GM21737 (cell line): Measurements from ENCODE around the gene FSCN2.

ENCODE experiments used
- ATAC-seq: cut with Tn5 transposase; IDR thresholded peaks from one replicate; pipeline ENCODE4 v1.9.1; 2021; ENCODE audit warnings: mild to moderate bottlenecking, moderate library complexity; ENCODE audit not compliant: unreplicated experiment

Gene FSCN2

DNA sequence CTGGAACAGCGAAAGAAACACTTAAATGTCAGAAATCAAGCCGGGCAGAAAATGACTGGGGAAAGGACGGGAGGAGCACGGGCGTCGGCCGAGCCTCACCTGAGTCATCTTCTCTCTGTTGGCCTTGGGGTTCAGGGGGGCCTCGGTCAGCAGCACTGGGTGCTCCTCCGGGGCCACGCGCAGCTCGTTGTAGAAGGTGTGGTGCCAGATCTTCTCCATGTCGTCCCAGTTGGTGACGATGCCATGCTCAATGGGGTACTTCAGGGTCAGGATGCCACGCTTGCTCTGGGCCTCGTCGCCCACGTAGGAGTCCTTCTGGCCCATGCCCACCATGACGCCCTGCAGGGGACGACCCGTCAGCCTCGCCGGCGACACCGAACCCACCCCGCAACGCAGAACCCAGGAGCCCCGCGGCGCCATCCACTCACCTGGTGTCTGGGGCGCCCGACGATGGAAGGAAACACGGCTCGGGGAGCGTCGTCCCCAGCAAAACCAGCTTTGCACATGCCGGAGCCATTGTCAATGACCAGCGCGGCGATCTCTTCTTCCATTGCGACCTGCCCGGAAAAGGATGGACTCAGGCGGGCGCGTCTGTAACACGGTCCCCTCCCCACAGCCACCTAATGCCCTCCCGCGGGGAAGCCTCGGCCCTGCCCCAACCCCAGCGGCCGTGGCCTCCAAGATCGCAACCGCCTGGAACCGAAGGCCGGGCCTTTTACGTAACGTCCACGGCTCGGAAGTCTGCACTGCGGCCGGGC is 16.2 kb upstream of the FSCN2 start:
- no peak for ATAC-seq

DNA sequence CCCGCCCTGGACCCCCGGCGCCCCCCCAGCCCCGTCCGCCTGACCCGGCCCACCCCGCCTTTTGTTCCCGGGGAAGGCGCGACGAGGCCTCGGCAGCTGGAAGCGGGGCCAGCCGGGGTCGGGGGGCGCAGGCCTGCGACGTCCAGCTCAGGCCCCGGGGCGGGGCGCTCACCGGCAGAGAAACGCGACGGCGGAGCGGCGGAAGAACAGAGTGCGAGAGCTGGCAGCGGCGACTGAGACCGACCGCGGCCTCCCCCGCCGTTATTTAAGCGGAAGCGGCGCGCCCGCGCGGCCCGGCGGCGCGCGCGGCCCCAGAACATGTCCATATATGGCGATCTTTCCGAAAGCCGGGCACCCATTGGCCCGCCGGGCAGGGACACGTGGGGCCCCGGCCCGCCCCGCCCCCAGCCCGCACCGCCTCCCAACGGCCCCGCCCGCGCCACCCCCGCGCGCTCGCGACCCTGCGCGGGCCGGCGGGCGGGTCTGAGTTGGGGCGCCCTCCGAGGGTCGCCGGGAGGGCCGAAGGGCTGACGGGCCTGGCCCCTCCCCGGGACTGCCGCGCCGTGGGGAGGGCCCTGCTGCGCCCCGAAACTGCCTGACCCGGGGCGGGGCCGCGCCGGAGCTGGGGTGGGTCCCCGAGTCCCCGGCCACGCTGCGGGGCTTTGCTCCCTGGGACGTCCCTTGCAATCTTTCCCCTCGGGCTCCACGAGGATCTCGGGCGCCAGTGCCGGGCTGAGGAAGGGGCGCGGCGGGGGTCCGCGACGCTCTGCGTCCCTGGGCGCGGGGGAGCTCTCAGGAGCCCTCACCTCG is 15.4 kb upstream of the FSCN2 start, which contains the start of gene ACTG1:
Gene ACTG1 (minus strand): TSS at position 238 of the 810 bp plus-strand sequence. CDS start 445 bp downstream, outside the sequence.
- ATAC-seq = peak; percentile 44

DNA sequence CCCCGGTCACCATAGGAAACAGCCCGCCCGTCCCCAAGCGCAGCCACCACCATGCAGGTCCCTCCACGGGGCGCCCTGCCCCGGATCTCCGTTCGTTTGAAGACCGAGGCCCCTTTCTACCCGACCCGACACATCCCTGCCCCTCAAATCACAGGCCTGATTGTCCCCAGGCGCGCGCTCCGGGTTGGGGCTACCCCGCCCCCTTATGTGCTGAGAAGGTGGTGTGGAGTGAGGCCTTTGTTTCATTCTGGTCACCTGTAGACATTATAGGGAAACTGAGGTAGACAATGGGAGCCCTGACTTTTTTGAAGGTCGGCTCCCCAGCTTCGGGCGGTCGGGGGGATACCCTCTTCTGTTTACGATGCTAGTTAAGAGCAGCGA is 14.8 kb upstream of the FSCN2 start:
- ATAC-seq = peak; percentile 9

DNA sequence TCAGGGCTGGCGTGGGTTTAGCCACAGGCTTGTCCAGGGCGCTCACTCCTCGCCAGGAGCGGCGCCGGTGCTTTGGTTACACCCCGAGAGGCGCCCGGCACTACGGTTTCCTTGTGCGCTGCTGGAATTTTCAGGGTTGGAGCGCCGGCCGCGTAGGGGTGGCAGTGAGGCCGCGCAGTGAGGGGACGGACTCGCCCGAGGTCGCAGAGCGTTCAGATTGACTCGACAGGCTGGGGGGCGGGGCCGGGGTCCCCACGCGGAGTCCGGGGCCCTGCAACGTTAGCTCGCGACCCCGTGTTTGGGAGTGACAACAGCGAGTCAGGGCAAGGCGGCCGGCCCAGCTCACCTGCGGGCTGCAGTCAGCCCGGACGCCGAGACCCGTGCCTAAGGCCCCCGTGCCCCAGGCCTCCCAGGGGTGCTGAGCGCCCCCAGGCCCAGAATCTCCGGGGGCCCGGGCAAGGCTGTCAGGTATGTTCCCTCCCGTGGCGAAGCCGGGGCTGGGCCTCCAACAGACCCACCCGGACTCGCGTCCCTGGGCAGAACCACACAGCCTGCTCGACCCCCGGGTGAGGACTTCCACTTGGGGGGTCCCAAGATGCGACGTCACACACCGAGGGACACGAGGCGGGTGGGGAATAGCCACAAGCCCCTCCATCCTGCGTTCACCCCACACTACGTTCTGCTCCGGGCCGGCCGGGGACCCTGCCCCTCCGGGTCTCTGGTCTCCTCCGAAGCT is 14.3 kb upstream of the FSCN2 start:
- no peak for ATAC-seq

DNA sequence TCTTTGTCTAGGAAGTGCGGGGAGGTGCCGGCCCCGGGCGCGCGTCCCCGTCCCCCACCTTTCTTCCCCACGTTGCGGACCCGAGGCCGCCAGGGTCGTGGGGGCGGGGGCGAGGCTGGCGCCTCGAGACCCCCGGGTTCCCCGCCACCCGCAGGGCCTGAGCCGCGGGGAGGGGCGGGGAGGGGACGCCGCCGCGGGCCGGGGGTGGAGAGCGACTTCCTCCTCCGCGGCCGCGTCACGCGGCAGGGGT is 13.8 kb upstream of the FSCN2 start:
- no peak for ATAC-seq

DNA sequence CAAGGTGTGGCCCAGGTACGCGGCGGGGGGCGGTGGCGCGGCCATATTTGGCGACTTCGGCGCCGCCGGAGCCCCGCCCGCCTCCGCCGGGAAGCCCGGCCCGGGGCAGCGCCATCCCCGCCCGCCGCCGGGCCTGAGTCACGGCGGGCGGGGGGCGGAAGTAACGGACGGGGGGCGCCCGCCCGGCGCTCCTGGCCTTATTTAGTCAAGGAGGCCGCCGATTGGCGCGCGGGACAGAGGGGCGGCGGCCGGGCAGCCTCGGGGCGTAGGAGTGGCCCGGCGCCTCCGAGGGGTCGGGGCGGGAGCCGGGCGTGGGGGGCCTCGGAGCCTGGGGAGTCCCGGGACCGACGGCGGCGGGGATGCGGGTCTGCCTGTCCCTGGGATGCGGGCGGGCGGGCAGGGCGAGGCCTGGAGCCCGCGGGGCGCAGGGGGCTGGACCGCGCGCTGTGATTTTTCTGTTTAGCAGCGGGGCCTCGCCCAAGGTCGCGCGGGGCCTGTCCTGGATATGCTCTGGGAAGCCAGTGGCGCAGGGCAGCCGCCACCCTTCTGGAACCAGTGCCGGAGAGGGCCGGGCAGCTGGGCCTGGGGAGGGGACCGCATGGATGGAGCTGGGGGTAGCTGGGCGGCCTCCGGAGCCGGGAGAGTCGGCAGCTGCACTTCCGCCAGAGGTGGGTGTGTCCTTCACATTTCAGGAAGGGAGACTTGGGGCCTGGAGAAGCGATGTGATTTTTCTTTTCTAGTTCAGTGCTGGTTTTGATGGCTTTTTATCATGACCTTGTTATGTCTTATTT is 13.2 kb upstream of the FSCN2 start:
- peak; percentile 12 for ATAC-seq

DNA sequence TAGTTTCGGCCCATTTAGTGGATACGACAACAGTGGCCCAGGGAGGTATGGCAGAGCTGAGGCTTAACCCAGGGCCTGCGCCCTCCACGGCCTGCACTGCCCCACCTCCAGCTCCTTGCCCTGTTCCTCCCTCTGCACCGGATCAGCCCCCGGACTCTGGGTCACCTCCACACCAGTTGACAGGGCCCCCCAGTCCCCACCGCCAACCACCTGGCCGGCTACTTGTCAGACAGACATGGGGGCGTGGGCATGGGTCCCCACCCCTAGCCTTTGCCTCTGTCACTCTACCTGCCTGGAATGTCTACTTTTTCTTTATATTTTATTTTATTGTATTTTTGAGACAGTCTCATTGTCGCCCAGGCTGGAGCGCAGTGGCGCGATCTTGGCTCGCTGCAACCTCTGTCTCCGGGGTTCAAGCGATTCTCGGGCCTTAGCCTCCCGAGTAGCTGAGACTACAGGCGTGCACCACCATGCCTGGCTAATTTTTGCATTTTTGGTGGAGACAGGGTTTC is 12.6 kb upstream of the FSCN2 start:
- ATAC-seq = no peak

DNA sequence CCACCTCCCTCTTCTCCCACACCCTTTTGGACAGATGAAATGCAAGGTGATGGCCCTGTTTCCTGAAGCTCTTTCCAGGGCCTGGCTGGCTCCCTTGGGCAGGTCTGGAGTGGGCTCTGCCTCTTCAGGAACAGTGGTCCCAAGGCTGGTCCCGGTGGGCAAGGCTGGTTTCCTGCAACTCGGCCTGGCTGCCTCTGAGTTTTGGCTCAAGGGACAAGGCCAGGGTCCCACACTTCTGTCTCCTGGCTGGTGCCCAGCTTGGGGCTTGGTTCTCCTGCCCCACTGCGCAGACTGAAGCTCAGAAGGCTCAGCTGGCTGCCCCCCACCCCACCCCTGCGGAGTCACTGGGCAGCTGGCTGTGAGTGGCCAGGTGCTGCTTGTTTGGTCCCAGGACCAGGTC is 11.7 kb upstream of the FSCN2 start:
- ATAC-seq = no peak

DNA sequence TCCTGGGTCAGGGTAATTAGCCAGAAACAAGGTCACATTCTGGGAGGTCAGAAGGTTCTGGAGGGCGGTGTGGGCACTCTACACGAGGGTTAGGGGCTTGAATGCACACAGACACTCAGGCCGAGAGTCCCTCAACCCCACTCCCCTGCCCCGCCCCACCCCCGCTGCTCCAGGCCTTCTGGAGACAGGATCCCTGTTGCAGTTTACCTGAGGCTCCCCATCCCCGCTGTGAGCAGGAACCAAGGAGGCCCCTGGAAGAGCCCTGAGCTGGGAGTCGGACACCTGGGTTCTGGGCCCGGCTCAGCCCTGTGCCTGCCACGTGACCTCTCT is 11.2 kb upstream of the FSCN2 start:
- ATAC-seq = no peak

DNA sequence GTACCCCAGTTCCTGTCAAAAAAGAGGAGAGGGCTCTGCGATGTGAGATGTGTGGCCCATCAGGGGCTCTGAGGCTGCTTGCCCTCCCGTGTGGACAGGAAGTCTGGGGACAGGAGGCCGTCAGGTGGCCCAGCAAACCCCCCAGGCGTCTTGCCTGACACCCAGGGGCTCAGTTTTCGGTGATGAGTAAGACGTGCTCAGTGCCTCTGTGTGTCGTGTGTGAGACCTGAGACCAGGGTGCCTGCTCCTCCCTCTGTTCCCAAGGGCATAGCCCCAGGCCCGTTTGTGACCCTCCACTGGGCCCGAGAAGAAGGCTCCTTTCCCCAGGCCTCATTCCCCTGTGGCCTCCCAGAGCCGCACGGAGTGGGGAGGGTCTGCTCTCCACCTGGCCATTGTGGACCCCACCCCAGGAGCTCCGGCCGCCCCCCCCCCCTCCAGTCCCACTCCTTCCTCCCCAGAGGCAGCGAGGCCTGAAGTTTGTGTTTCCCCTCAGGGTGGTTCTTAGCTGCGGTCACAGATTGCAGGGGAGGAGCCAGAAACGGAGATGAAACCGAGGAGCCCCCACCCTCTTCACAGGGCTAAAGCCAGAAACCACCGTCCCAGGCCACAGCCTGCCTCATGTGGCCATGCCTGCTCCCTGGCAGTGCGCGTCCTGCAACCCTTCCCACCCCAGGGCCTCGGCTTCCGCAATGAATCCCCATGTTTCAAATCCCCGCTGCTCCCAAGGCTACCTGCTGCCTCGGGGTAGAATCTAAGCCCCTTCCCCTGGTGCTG is 10.7 kb upstream of the FSCN2 start:
- peak; percentile 29 for ATAC-seq

DNA sequence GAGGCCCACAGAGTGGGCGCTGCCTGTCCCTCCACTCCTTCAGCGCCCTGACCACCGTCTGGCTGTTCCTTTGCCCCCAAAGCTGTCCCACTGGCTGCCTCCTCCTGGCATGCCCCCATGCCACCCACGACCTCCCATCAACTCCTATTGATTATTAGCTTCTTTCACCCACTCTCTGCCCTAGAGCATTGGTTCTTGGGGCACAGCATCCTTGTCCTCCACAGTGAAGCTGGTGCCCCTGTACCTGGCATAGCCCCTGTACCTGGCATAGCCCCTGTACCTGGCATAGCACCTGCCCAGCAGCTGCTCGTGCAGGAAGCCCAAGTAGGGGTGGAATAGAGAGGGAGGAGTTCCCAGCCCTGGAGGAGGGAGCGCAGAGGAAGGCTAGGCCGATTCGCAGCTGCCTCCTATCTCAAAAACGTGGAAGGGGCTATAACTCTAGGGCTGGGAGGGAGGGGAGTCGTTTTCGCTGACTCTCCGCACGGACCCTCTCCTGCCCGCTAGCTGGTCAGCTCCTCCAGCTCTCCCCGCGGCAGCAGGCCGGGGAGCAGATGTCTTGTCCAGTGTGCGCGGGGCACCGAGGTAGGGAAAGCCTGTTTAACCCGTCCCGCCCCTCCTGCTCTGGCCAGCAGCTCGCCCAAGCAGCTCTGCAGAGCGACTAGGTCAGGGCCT is 9.9 kb upstream of the FSCN2 start:
- ATAC-seq = no peak

DNA sequence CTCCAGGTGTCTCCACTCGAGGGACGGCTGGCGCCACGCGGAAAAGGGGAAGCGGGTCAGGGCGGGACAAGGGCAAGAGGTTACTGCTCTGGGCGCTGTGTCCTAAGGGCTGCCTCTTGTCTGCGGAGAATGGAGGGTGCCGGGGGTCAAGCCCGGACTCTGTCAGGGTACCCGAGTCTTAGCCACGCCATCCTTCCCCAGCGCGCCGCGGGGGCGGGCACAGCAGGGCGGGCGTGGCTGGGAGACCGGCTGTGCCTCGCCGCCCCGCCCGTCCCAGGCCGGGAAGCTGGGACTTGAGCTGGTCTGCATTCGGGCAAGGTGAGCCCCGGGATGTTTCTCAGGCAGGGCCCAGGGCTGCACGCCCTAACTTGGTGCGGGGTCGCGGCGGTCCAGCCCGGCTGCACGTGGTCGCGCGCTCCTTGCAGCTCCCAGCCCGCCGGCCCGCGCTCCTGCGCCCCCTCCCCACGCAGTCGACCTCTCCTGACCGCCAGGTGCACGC is 9.3 kb upstream of the FSCN2 start:
- ATAC-seq = no peak

DNA sequence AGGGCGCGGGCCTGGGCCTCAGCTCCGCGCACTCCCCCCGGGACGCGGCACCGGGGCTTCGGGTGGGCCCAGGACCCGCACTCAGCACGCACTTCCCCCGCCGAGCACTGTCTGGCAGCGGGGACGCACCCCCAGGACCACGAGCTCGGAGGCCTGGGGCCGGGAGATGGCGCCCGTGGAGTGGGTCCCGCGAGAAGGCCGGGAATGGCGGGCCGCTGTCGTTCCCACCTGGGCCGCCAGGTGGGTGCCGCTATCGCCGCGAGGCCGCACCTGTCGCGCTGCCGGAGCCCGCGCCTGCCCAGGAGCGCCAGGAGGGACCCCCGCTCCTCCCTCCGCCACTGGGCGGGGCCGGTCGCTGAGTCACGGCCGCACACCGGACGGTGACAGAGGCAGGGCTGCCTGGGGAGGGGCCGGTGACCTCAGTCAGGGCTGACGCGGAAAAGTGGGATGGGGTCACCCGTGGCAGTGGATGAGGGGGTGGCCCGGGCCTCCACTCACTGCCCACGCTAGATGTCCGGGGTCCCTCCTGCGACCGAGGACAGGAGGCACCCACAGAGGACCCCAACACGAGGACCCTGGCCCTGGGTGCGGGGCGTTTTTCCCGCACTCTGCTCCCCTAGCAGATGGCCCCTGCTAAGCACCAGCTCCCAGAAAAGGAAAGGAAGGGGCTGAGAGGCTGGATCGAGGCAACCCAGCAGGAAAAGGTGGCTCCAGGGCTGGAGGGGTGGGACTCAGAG is 8.7 kb upstream of the FSCN2 start:
- no peak for ATAC-seq

DNA sequence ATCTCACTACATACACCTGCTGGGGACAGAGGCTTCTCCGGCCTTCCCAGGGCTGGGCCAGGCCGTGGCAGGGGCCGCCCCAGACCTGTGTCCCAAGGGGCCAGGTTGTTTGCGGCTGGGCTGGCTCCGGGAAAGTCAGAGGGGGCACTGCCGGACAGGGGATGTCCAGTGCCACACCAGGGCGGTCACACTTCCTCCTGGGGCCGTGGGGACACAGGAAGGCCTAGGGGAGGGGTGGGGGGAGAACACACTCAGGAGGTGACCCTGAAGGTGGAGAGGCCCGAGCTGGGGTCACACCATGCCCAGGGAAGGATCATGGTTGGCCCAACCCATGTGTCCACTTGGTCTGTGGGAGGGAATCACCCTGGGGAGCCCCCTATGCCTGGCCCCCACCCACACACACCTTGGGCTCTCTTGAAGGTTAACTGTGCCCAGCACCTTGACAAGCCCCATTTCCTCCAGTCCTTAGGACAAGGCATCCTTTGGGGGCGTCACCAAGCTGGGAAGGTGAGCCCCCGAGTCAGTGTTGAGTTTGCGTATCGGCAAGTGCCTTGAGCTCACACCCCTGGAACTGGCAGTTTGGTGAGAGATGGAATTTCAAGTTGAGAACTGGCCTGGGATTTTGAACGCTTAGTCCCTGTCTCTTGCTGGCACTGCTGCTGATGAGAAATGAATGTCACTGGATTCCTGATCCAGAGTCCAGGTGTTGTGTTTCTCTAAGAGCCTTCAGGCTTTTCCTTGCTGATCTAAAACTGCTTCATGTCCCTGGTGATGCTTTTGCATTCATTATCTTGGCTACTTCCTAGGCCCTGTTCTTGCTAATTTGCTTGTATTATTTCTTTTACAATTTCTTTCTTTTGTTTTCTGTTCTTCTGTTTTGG is 7.9 kb upstream of the FSCN2 start:
- ATAC-seq = no peak

DNA sequence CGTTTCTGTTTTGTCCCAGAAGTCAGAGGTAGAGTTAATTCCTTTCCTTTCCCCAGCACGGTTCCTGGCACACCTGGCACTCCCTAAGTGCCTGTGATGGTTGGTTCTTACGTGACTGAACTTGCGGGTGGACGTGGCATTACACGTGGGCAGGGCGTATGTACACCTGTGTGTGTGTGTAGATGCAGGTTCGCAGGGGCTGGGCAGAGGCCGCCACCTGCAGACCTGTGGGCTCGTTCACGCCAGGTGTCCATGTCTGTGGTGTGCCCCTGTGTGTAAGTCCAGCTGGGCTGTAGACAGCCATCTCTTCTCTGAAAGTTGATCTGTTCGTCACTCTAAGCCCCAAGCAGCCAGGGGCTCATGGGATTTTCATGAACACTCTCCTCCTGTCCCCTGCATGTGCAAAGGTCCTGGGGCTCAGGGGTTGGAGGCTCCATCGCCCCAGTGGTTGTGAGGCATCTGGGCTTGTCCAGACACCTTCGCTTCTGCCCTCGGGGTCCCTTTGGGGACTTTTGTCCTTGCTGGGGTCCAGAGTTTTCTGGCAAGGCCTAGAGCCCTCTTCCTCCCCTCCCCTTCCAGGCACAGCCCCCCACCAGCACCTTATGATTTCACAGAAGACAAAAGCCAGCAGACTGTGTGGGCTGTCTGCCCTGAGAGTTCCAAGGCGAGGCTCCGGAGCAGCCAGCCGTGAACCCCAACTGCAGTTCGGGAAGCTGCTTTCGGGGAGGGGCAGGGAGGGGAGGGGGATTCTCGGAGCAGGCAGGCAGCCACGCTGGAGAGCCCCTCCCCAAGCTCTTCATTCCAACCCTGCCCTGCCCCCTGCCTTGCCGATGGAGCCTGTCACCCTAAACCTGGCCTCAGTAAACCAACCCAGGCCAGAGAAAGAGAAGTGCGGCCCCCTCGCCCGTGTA is 5.4 kb upstream of the FSCN2 start:
- ATAC-seq = no peak

DNA sequence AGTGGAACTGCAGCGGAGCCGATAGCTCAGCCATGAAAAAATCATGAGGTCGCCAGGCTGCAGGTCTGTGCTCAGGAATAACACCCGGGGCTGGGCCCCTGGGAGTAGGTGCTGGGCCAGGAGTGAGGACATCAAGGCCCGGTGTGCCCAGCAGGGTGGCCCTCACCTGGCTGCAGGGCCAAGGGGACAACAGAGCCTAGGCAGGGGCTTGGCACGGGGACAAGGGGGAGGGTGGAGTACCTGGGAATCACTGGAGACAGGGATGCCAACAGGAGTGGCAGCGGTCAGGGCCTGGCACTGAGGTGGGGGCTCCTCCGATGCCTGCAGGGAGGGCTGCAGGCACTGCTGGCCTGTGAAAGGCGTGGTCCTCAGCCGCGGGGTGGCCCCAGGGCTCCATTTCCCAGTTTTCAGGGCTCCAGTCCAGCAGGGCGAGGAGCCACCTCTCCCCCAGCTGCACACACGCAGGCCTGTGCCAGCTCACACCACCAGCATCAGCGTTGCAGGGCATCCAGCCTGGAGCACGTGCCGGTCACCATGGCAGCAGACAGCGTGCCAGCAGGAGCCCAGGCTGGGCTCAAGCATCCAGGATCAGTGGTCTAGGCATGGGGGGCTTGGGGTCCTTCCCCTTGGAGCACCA is 4.7 kb upstream of the FSCN2 start:
- ATAC-seq = no peak
